Amniotic epithelial cell (primary cell): ENCODE results near the gene POU2AF3.
"Not testable (repeated sequence)": the region's sequence is repeated elsewhere in the genome, so short reads cannot be mapped to it uniquely, and the experiment has no call there.

Experiments
- DNase-seq: peaks from one replicate; pipeline ENCODE4 v3.0.0-alpha.2; 2010; ENCODE audit warnings: low read depth

POU2AF3 gene, protein sequence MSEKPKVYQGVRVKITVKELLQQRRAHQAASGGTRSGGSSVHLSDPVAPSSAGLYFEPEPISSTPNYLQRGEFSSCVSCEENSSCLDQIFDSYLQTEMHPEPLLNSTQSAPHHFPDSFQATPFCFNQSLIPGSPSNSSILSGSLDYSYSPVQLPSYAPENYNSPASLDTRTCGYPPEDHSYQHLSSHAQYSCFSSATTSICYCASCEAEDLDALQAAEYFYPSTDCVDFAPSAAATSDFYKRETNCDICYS

DNA sequence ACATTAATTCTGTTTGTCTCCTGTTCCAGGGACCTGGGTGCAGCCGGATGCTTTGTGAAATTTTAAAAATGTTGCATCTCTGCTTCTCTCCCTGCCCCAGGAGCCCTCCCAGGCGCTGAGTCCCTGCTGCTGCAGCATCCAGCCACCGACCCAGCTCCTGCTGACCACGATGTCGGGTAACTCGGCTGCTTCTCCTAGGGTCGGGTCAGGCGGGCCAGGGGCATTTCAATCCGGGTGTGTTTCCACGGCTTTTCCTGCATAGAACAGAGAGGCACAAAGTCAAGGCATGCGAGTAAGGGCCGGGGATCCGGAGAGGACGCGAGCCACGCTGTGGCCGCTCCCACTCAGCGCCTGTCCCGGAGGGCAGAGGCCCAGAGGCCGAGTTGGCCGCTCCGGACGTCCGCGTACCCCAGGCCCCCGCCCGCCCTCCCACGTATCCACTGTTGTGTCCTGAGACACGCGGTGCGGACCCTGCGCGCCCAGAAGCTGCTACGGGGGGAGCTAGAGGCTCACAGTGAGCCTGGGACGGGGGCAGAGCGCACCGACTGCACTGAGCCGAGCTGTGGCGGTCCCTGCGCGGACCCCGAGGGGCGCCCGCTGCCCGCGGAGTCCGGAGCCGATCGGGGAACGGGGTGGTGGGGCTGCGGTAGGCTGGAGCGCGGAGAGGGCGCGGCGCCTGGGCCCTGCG, at the start of gene POU2AF3:
POU2AF3 (plus strand) TSS at position 134 of the 688 bp plus-strand sequence; CDS start at position 170, 36 bp downstream.
- no peak for DNase-seq

DNA sequence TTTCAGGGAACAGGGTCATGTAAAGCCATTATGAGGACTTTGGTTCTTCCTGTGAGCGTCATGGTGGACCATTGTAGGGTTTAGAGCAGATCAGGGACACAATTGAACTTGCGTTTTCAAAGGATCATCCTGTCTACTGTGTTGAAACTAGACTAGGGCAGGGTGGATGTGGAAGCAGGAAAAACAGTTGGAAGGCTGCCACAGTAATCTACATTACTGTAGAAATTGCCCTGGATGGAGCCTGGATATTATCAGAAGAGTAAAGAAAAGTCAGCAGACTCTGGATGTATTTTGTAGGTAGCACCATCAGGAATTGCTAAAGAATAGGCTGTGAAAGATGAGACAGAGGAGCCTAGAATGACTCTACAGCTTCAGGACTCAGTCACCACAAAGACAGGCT, 47.4 kb upstream of the POU2AF3 start:
- peak; percentile 20 for DNase-seq

DNA sequence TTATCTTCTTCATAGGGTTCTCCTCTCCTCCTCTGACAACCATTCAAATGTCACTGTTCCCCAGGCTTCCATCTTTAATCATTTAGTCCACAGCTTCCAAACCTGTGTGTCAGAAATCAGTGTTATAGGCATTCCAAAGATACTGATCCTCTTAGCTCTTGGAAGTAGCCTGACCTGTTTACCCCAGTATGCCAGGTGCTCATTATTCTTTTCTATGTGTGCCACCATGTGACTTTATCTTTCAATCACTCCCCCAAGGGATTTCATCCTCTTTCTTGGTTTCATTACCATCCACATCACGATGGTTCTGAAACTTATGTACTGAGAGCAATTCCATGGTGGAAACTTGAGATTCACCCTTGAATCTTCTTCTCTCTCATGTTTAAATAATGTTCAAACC, 45.2 kb upstream of the POU2AF3 start:
- no peak for DNase-seq

DNA sequence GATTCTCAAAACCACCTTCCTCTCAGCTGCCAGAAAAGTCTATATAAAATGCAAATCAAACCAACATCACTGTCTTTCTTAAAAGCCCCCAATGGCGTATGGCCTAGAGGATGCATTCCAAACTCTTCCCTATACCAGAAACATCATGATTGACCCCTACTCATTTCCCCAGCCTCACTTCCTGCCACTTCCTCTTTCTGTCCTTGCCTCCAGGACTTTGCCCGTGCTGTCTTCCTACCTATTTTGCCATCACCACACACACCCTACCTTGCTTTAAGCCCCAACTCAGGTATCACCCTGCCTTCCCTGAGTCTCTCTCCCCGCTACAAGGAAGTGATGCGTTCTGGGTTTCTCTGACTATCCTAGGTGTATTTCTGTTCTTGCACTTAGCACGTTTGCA, 44.7 kb upstream of the POU2AF3 start:
- no peak for DNase-seq

DNA sequence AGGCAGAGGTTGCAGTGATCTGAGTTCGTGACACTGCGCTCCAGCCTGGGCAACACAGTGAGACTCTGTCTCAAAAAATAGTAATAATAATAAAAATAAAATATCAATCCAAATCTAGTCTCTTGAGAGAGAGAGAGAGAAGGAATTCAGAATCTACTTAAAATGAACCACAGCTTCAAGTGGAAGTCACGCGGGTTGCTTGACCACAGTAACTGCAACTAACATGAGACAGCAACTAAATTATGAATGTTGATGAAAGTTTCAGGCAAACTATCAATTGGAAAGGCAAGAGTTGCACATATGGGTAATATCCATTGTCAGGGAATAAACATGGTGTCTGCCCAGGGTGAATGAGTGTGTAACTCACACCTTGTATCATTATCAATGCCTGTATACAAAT, 40.3 kb upstream of the POU2AF3 start:
- DNase-seq, result no peak

DNA sequence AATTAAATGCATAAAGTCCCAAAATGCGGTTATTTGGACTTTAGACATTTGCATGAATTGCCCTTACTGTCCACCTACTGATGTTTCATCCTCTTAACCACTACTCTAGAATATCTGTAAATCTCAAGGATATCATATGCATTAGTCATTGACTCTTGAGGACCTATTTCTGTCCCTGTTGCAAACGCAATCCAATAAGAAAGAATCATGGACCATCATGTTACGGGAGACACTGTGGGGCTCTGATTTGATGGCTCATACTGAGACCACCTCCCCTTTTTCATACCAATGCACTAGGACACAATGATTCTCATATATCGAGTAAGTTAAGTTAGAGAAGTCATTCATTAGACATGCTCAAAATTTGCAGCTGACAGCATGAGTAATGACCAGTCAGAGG, 38.5 kb upstream of the POU2AF3 start:
- peak; percentile 18 for DNase-seq

DNA sequence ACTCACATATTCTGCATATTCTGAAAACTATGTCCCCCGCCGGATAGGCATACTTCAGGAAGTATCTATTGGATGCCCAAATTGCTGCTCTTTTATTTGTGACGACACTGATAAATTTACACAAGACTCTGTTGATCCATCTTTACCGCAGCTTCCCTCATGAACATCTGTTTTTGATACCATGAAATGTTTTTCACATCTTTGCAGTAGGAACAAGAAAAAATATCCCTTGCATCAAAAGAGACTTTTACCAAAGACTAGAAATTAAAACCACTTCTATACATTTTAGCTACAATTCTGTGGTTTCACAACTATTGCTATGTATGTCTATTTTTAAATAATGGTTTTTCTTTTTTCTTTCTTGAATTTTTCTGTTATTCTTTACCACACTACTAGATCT, 37.5 kb upstream of the POU2AF3 start:
- DNase-seq, result no peak

DNA sequence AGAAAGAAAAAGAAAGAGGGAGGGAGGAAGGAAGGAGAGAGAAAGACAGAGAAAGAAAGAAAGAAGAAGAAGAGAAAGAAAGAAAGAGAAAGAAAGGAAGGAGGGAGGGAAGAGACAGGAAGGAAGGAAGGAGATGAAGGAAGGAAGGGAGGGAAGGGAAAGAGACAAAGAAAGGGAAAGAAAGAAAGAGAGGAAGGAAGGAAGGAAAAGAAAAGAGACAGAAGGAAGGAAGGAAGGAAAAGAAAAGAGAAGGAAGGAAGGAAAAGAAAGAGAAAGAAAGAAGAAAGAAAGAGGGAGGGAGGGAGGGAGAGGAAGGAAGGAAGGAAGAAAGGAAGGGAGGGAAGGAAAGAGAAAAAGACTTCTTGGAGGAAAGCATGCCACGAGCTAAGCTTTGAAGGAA, 33.7 kb upstream of the POU2AF3 start:
- DNase-seq, result no peak

DNA sequence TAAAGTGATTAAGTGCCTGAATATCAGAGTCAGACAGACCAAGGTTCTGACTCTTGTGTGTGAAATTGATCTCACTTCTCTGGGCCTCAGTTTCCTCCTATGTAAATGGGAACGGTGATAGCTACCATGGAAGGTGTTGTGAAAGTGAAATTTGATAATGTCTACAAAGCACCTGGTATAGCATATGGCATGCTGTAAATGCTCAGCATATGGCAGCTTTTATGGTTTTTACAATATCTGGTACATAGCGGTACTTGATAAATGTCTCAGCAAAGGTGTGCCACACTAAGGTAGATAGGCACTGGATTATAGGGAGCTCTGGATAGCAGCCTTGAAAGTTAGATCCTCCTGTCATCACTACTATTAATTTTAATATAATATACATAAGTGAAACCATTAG, 32.9 kb upstream of the POU2AF3 start:
- no peak for DNase-seq

DNA sequence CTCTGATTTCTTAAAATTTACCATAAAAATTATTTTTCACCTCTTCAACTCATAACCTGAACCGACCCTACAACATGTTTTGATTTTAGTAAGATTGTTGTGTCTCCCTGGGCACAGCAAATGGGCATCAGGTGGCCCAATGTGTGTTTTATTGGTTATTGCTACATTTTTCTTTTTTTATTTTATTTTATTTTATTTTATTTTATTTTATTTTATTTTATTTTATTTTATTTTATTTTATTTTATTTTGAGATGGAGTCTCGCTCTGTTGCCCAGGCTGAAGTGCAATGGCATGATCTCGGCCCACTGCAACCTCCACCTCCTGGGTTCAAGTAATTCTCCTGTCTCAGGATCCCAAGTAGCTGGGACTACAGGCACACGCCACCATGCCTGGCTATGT, 30.0 kb upstream of the POU2AF3 start:
- DNase-seq, result not testable (repeated sequence)

DNA sequence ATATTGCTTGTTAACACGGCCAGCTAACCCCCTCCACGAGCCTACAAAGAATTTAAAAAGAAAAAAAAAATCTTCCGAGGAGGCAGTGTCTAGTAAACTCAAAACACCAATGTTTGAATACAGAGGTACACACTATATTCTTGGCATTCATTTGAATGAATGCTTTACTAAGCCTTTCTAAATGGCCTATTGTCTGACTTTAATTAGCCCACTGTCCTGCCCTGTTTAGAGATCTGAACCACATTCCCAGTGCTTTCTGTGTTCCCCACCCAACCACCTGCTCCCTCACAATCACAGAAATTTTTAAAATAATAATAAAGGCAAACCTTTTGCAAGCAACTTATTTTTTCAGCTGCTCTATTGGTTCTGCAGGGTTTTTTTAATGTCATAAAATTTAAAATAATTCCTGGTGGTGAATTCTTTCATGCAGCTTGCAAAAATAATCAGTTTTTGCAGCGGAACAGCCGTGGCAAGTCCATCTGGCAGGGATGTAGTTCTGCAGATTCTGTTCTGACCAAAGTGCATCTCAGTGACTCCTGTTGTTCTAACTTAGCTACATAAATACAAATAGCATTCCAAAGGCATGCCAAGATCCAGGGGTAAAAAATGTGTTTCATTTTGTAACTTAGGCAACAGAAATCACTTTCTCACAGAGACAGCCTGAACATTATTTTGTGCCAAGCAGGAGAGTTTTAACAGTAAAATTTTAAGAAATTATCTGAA, 29.0 kb upstream of the POU2AF3 start:
- DNase-seq, result peak; percentile 30

DNA sequence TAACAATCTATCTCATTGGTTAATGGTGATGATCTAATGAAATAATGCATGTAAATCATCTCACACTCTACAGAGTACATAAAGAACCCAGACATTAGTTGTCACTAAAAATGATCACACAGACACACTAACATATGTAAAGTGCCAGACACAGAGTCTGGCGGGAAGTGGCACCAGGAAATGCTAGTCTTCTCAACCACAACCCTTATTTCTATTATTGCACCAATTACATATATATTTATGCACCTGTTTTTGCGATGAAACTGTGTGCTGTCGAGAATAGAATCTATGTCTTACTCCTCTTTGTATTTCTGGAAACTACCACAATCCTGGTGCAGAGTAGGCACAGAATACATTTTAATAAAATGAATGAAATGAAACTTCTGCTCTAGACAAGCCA, 25.9 kb upstream of the POU2AF3 start:
- DNase-seq, result no peak

DNA sequence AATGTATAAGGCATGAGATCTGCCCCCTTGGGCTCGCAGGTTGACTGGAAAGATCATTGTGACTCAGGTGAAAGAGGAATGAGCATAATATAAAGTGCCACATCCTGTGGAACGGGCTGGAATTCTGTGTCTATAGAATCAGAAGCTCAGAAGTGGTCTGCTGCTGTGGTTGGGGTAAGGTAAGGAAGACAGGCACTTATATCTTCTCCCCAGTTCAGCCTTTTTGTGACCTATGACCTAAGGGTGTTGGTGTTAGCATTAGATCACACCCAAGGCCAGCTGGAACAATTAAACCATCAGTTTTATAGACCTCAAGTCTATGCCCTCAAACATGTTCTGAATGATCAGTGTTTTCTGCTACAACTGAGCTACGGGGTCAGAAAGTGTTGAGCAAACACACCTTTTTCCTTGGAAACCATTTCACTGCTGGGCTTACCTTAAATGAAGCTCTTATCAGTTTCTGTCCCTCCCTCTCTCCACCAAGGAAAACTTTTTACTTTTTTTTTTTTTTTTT, 15.7 kb upstream of the POU2AF3 start:
- no peak for DNase-seq

DNA sequence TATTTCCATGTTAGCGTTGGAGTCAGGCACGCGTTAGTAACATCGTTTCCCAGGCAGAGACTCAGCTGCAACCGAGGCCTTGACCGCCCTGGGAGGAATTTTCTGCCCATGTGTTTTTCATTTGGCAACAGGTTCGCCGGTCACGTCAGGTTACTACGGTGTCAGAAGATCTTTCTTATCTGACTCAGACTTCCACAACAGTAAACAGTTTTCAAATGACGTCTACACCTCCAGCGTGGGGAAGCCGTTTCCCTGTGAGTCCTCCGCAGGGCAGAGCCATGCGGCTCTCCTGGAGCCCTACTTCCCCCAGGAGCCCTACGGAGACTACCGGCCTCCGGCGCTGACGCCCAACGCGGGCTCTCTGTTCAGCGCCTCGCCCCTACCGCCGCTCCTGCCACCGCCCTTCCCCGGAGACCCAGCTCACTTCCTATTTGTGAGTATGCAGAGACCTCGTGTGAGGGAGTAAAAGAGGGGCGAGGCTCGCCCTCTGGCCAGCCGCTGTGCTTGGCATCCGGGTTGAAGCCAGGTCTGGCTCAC, 14.3 kb upstream of the POU2AF3 start:
- peak; percentile 93 for DNase-seq

DNA sequence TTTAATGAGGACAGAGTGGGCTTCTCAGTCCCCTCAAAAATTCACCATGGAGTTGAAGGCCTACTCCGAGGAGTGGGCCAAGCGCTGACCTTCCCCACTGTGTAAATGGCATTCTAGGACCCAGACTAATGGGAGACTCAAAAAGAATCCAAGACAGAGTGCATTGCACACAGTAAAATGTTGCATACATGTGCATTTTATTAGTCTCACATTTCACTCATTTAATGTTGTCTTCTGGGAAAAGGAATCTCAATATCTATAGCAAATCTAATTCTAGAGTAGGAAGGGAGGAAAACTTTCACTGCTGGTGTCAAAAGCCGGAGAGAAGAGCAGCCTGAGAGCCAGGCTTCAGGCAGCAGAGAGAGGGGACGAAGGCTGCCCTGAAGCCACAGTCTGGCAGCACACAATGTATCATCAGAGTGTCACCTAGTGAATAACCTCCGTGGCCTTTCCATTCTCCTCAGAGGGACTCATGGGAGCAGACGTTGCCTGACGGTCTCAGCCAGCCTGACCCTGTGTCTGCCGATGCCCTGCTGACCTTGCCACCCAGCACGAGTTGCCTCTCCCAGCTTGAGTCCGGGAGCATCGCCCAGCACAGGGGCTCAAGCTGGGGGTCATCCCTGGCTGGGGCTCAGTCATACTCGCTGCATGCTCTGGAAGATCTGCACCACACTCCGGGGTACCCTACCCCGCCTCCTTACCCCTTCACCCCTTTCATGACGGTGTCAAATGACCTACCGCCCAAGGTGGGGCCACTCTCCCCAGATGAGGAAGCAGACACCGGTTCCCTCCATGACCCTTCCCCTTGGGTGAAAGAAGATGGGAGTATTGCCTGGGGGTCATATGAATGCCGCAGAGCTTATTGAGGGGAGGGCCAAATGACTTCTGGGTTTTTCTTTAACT, 12.9 kb upstream of the POU2AF3 start:
- DNase-seq, result no peak

DNA sequence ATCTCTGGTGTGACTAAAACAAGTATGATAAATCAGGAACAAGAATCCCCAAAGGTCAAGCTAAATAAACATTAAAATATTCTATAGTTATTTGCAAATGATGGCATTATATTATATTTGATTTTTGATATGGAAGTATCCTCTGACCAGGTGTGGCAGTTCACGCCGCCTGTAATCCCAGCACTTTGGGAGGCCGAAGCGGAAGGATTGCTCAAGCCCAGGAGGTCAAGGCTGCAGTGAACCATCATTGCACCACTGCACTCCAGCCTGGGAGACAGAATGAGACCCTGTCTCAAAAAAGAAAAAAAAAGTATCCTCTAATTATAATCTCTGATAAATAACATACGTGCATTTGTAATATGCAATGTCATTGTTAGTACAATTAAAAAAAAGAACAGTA, 6.6 kb upstream of the POU2AF3 start:
- DNase-seq, result no peak

DNA sequence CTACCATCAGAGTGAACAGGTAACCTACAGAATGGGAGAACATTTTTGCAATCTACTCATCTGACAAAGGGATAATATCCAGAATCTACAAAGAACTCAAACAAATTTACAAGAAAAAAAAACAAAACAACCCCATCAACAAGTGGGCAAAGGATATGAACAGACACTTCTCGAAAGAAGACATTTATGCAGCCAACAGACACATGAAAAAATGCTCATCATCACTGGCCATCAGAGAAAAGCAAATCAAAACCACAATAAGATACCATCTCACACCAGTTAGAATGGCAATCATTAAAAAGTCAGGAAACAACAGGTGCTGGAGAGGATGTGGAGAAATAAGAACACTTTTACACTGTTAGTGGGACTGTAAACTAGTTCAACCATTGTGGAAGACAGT, 5.9 kb upstream of the POU2AF3 start:
- not testable (repeated sequence) for DNase-seq

DNA sequence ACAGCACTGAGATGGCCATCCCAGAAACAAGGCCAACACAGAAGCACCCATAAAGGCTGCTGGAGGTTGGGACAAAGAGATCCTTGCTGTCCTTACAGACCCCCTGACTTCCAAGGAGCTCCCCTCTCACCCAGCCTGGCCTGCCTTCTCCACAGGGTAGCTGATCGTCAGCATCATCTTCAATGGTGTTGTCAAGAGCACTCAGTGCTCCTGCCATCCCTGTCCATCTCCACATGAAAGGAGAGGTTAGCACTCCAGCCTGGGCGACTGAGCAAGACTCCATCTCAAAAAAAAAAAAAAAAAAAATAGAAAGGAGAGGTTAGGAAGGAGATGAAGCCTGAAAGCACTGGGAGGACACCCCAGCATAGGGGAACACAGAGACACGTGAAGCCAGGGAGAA, 2.1 kb upstream of the POU2AF3 start:
- no peak for DNase-seq

DNA sequence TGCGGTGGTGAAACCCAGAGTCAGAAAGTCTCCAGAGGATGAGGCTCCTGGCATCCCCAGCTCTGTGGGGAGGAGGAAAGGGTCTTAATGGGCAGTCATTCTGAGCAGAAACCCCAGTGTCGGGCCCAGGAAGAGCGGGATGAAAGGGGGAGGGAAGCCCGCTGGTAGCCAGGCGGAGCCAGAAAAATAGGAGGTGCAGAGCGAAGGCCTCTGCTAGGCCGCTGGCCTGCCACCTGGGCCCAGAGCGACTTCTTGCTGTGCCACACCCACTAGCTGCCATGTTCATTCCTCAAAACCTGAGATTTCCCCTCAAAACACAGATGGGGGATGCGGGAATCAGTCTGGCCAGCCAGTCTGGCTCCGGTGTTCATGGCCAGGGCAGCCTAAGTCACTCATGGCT, 650 bp upstream of the POU2AF3 start:
- no peak for DNase-seq

DNA sequence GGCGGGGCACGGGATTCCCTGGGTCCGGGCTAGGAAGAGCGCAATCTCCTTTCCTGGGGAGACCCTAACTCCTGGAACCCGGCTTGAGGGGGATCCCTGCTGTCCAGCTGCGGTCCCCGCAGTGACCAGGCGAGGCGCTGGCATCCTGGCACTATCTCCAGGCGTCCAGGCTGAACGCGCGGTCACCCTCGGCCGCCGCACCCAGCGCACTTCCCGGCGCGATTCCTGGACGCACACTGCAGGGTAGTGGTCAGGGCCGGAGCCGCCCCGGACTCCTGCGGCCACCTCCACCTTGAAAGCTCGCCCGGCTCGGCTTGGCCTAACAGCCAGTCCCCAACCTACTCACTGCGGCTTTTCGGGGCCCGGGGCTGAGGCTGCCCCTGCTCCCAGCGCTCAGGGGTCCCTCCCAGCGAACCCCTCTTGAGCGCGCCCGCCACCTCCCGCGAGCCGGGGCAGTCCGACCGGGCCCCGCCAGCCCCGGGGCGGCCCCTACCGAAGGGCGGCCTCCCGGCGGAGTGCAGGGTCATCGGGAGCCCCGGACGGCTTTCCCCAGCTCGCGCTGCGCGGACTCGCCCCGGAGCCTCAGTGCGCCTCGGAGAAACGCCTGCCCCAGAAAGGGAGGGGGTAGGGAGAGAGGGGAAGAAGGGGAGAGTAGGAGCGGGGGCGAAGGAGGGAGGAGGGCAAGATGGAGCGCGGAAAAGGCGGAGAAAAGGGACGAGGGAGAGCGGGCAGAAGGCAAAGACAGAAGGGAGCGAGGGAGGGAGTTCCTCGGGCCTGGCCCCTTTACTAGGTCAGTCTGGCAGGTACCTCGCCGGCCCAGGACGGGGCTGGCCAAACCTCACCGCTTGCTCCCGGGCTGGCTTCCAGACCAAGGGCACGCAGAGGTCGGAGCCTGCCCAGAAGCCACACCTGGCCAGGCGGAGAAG, 1.0 kb downstream of the POU2AF3 start:
- DNase-seq, result peak; percentile 8

DNA sequence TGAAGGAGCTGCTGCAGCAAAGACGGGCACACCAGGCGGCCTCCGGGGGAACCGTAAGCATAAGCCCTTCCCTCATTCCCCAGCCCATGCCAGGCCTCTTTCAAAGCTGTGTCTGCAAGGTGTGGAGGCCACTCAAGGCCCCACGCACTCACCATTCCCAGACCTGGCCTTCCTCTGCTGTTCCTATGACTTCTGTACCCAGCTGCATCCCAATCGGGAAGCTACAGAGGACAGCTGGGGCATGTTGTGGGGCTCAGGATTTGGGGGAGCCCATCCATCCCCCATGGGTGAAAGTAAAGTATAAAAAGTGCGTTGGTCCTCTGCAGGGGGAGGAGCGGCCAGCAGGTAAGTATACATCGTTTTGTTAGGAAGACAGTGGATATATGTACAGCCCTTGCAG, 2.2 kb downstream of the POU2AF3 start:
- no peak for DNase-seq
